Measurements from ENCODE around the gene MAPKAPK2. TPM values are rescaled to one million over a fixed set of nuclear protein-coding genes. Genes with fewer than 3 reads are reported as not detected.

Gene MAPKAPK2
- polyA plus RNA-seq, 1 donor from 2014 or later = 9.0 TPM

DNA sequence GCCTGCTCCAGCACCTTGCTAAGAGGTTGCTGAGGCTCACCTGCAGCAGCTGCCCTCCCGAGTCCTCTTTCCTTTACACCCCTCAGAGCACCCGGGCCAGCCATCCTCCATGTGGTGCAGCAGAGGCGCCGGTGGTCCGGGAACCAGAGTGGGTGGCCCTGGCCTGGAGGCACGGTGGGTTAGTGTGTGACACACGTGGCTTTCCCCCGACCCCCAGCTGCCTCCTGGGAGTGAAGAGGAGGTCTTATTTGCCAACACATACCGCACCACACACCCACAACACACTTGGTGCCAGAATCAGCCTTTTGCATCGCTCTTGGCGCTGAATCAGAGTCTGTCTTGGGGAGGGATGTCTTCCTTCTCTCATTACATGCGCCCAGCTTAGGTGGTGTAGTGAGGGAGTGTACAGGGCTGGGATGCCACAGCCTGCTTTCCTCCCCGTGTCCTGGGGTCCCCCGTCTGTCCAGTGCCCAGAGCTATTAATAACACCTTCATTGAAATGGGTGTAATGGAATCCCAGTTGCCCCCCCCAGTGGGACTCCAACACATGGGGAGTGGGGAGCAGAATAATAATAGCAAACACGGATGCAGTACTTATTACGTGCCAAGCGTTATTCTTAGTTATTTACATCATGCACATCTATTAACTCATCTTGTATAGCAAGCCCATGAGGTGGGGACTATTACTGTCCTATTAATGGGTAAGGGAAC lies 38.2 kb downstream of the MAPKAPK2 start:
- peaks cover 12% of the 10 kb centered on the region for H3K79me2 ChIP-seq (replicated peaks; ENCODE audit: insufficient read depth, low read length)

DNA sequence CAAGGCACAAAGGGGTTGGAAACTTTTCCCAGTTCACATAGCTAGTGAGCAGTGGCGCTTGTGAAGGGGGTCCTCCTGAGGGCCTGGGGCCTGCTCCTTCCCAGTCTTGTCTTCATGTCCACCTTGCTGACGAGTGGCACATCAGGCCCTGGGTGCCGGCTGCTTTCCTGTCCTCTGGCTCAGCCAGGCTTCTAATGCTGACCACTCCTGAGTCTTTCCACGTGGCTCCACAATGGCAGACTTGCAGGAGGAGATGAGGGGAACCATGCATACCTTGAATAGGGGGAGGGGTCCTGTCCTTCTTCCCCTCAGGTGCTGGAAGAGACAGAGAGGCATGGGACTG lies 38.7 kb downstream of the MAPKAPK2 start:
- H3K4me2 ChIP-seq (ENCODE audit: low read length) = no peak overlapping the region
- no peak overlapping the region for H3K9ac ChIP-seq (ENCODE audit: low read length)
- H4K20me1 ChIP-seq (ENCODE audit: insufficient read depth) = no peaks in the 10 kb centered on the region
- H3K79me2 ChIP-seq (replicated peaks; ENCODE audit: insufficient read depth, low read length) = peaks cover 12% of the 10 kb centered on the region
- no peaks in the 10 kb centered on the region for H3K9me3 ChIP-seq (ENCODE audit: low read length)
- no peaks in the 10 kb centered on the region for H3K27me3 ChIP-seq (ENCODE audit: insufficient read depth, low read depth, low read length)
- H3K9me2 ChIP-seq (ENCODE audit: insufficient read depth, low read length) = no peaks in the 10 kb centered on the region
- no peaks in the 10 kb centered on the region for H3K36me3 ChIP-seq (ENCODE audit: insufficient read depth, low read length)
- no peak overlapping the region for H2AFZ ChIP-seq (ENCODE audit: low read depth, low read length)
- TF ChIP-seq, protein P1, sequence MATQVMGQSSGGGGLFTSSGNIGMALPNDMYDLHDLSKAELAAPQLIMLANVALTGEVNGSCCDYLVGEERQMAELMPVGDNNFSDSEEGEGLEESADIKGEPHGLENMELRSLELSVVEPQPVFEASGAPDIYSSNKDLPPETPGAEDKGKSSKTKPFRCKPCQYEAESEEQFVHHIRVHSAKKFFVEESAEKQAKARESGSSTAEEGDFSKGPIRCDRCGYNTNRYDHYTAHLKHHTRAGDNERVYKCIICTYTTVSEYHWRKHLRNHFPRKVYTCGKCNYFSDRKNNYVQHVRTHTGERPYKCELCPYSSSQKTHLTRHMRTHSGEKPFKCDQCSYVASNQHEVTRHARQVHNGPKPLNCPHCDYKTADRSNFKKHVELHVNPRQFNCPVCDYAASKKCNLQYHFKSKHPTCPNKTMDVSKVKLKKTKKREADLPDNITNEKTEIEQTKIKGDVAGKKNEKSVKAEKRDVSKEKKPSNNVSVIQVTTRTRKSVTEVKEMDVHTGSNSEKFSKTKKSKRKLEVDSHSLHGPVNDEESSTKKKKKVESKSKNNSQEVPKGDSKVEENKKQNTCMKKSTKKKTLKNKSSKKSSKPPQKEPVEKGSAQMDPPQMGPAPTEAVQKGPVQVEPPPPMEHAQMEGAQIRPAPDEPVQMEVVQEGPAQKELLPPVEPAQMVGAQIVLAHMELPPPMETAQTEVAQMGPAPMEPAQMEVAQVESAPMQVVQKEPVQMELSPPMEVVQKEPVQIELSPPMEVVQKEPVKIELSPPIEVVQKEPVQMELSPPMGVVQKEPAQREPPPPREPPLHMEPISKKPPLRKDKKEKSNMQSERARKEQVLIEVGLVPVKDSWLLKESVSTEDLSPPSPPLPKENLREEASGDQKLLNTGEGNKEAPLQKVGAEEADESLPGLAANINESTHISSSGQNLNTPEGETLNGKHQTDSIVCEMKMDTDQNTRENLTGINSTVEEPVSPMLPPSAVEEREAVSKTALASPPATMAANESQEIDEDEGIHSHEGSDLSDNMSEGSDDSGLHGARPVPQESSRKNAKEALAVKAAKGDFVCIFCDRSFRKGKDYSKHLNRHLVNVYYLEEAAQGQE (IDR thresholded peaks at IDR 0.05; ENCODE audit: borderline replicate concordance) = no peak
- TF ChIP-seq, protein P2, sequence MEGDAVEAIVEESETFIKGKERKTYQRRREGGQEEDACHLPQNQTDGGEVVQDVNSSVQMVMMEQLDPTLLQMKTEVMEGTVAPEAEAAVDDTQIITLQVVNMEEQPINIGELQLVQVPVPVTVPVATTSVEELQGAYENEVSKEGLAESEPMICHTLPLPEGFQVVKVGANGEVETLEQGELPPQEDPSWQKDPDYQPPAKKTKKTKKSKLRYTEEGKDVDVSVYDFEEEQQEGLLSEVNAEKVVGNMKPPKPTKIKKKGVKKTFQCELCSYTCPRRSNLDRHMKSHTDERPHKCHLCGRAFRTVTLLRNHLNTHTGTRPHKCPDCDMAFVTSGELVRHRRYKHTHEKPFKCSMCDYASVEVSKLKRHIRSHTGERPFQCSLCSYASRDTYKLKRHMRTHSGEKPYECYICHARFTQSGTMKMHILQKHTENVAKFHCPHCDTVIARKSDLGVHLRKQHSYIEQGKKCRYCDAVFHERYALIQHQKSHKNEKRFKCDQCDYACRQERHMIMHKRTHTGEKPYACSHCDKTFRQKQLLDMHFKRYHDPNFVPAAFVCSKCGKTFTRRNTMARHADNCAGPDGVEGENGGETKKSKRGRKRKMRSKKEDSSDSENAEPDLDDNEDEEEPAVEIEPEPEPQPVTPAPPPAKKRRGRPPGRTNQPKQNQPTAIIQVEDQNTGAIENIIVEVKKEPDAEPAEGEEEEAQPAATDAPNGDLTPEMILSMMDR (IDR thresholded peaks at IDR 0.05; ENCODE audit: poor library complexity, severe bottlenecking) = no peak
- TF ChIP-seq EP300 (conservative IDR thresholded peaks at IDR 0.05; ENCODE audit: poor library complexity, severe bottlenecking) (no peak), EZH2 (IDR thresholded peaks at IDR 0.05; ENCODE audit: borderline replicate concordance, insufficient read depth, low read length, poor library complexity, severe bottlenecking) (no peak), TAF1 (IDR thresholded peaks at IDR 0.05; ENCODE audit: low read depth) (no peak), SMC3 (conservative IDR thresholded peaks at IDR 0.05; ENCODE audit: poor library complexity) (no peak), RAD21 (conservative IDR thresholded peaks at IDR 0.05) (no peak), POLR2AphosphoS5 (IDR thresholded peaks at IDR 0.05) (no peak), MXI1 (conservative IDR thresholded peaks at IDR 0.05; ENCODE audit: poor library complexity, severe bottlenecking) (no peak)
- no peak overlapping the region for H3K27ac ChIP-seq (ENCODE audit: low read length)
- H3F3A ChIP-seq (ENCODE audit: insufficient read depth, low read length, poor library complexity, severe bottlenecking) = no peaks in the 10 kb centered on the region
- H3K4me3 ChIP-seq (ENCODE audit: low read length) = no peak overlapping the region

More for the DNA sequence above, 38.2 kb downstream of the MAPKAPK2 start:
- no peaks in the 10 kb centered on the region for H3K36me3 ChIP-seq (ENCODE audit: insufficient read depth, low read length)
- no peak overlapping the region for H3K27ac ChIP-seq (ENCODE audit: low read length)
- no peaks in the 10 kb centered on the region for H3F3A ChIP-seq (ENCODE audit: insufficient read depth, low read length, poor library complexity, severe bottlenecking)
- no peaks in the 10 kb centered on the region for H3K9me2 ChIP-seq (ENCODE audit: insufficient read depth, low read length)
- no peak overlapping the region for H2AFZ ChIP-seq (ENCODE audit: low read depth, low read length)
- H3K9ac ChIP-seq (ENCODE audit: low read length) = no peak overlapping the region
- H4K20me1 ChIP-seq (ENCODE audit: insufficient read depth) = no peaks in the 10 kb centered on the region
- no peaks in the 10 kb centered on the region for H3K9me3 ChIP-seq (ENCODE audit: low read length)
- TF ChIP-seq POLR2AphosphoS5 (IDR thresholded peaks at IDR 0.05) (no peak), SMC3 (conservative IDR thresholded peaks at IDR 0.05; ENCODE audit: poor library complexity) (no peak), MXI1 (conservative IDR thresholded peaks at IDR 0.05; ENCODE audit: poor library complexity, severe bottlenecking) (no peak), EZH2 (IDR thresholded peaks at IDR 0.05; ENCODE audit: borderline replicate concordance, insufficient read depth, low read length, poor library complexity, severe bottlenecking) (no peak), TAF1 (IDR thresholded peaks at IDR 0.05; ENCODE audit: low read depth) (no peak), EP300 (conservative IDR thresholded peaks at IDR 0.05; ENCODE audit: poor library complexity, severe bottlenecking) (no peak), RAD21 (conservative IDR thresholded peaks at IDR 0.05) (no peak)
- TF ChIP-seq, protein P2 (IDR thresholded peaks at IDR 0.05; ENCODE audit: poor library complexity, severe bottlenecking) = no peak
- TF ChIP-seq, protein P1 (IDR thresholded peaks at IDR 0.05; ENCODE audit: borderline replicate concordance) = no peak
- no peak overlapping the region for H3K4me2 ChIP-seq (ENCODE audit: low read length)
- H3K27me3 ChIP-seq (ENCODE audit: insufficient read depth, low read depth, low read length) = no peaks in the 10 kb centered on the region
- no peak overlapping the region for H3K4me3 ChIP-seq (ENCODE audit: low read length)
